Stimulated activated naive CD8-positive, alpha-beta T cell treated with anti-CD3 and anti-CD28 coated beads, Interleukin-15, amount 100 ng/mL, for 72 hours (primary cell): ENCODE measurements around the gene MAPK12.
A peak's percentile ranks its signal among the peaks of the same experiment; 100 is the strongest.

Experiments used
- ATAC-seq: fragments of 150-1000 bp; cut with Tn5 transposase; 2 replicates; pipeline ENCODE4 v1.10.0; 2021; ENCODE audit warnings: mild to moderate bottlenecking, moderate library complexity
- DNase-seq, 2 donors: peaks; one replicate each; pipeline ENCODE4 v3.0.0; 2021 to 2022
- H3K27ac Mint-ChIP-seq, 2 donors: one replicate each; pipeline ENCODE4 v1.8.0; 2022; ENCODE audit warnings: mild to moderate bottlenecking in 2 of 2, mixed read lengths in 2 of 2, moderate library complexity in 2 of 2
- H3K27me3 Mint-ChIP-seq: one replicate; pipeline ENCODE4 v1.8.0; 2022; ENCODE audit warnings: mixed read lengths
- H3K4me1 Mint-ChIP-seq: one replicate; pipeline ENCODE4 v1.8.0; 2022; ENCODE audit warnings: mild to moderate bottlenecking, mixed read lengths
- H3K4me3 Mint-ChIP-seq, 2 donors: one replicate each; pipeline ENCODE4 v1.8.0; 2022; ENCODE audit warnings: mild to moderate bottlenecking in 2 of 2, mixed read lengths in 2 of 2, moderate library complexity in 1 of 2
- H3K9me3 Mint-ChIP-seq, 2 donors: one replicate each; pipeline ENCODE4 v1.8.0; 2022; ENCODE audit warnings: mixed read lengths in 2 of 2

The MAPK12 gene

GRCh38 chr22:50255607-50256006, 5.9 kb downstream of the MAPK12 start:
- no peaks in the 10 kb centered on the region for H3K9me3 Mint-ChIP-seq
- H3K4me3 Mint-ChIP-seq = no peak overlapping the region
- peaks cover 11% of the 10 kb centered on the region for H3K4me1 Mint-ChIP-seq
- DNase-seq (no peak), ATAC-seq (no peak)
- H3K27ac Mint-ChIP-seq = no peak overlapping the region
- H3K27me3 Mint-ChIP-seq = peaks cover 23% of the 10 kb centered on the region

GRCh38 chr22:50255099-50255498, 6.4 kb downstream of the MAPK12 start:
- Mint-ChIP-seq H3K9me3 (no peaks in the 10 kb centered on the region), H3K27me3 (peaks cover 18% of the 10 kb centered on the region), H3K4me3 (no peak overlapping the region), H3K4me1 (peaks cover 15% of the 10 kb centered on the region), H3K27ac (no peak overlapping the region)
- DNase-seq = no peak
- no peak for ATAC-seq

GRCh38 chr22:50253941-50254340, 7.5 kb downstream of the MAPK12 start:
- DNase-seq (no peak), ATAC-seq (no peak)
- H3K27me3 Mint-ChIP-seq = peaks cover 7% of the 10 kb centered on the region
- H3K4me1 Mint-ChIP-seq = peaks cover 24% of the 10 kb centered on the region
- H3K4me3 Mint-ChIP-seq = no peak overlapping the region
- no peaks in the 10 kb centered on the region for H3K9me3 Mint-ChIP-seq
- H3K27ac Mint-ChIP-seq = no peak overlapping the region

GRCh38 chr22:50253046-50253915, 8.2 kb downstream of the MAPK12 start:
- Mint-ChIP-seq H3K4me3 (no peak overlapping the region), H3K9me3 (no peaks in the 10 kb centered on the region), H3K27me3 (peaks cover under 1% of the 10 kb centered on the region), H3K27ac (no peak overlapping the region), H3K4me1 (peaks cover 24% of the 10 kb centered on the region)
- ATAC-seq = no peak
- no peak for DNase-seq

GRCh38 chr22:50252082-50253045, 9.1 kb downstream of the MAPK12 start:
- no peaks in the 10 kb centered on the region for H3K27me3 Mint-ChIP-seq
- H3K4me3 Mint-ChIP-seq = peak overlapping the region; percentile 65 to 88
- H3K27ac Mint-ChIP-seq = no peak overlapping the region
- peaks cover 31% of the 10 kb centered on the region for H3K4me1 Mint-ChIP-seq
- ATAC-seq (peak; percentile 79), DNase-seq (peak; percentile 73 to 81)
- H3K9me3 Mint-ChIP-seq = no peaks in the 10 kb centered on the region

GRCh38 chr22:50251477-50252081, 9.9 kb downstream of the MAPK12 start:
- Mint-ChIP-seq H3K4me3 (peak overlapping the region; percentile 65 to 88), H3K4me1 (peaks cover 39% of the 10 kb centered on the region), H3K27ac (no peak overlapping the region), H3K27me3 (no peaks in the 10 kb centered on the region), H3K9me3 (no peaks in the 10 kb centered on the region)
- no peak for DNase-seq
- ATAC-seq = peak; percentile 19

GRCh38 chr22:50250555-50251476, 10.7 kb downstream of the MAPK12 start, which contains the start of gene HDAC10:
Gene HDAC10 (minus strand): TSS chr22:50251265. CDS start chr22:50251032, 233 bp downstream.
- ATAC-seq (peak; percentile 84), DNase-seq (peak; percentile 81 to 85)
- Mint-ChIP-seq H3K27ac (peak within 1 kb of the TSS; percentile 61 to 92), H3K27me3 (no peaks in the 10 kb centered on the region), H3K4me3 (peak within 1 kb of the TSS; percentile 84 to 88), H3K9me3 (no peaks in the 10 kb centered on the region), H3K4me1 (peaks cover 47% of the 10 kb centered on the region)

GRCh38 chr22:50250249-50250554, 11.3 kb downstream of the MAPK12 start:
- ATAC-seq (no peak), DNase-seq (no peak)
- H3K4me1 Mint-ChIP-seq = peaks cover 51% of the 10 kb centered on the region
- no peaks in the 10 kb centered on the region for H3K27me3 Mint-ChIP-seq
- H3K4me3 Mint-ChIP-seq = peak overlapping the region; percentile 84 to 88
- H3K9me3 Mint-ChIP-seq = no peaks in the 10 kb centered on the region
- H3K27ac Mint-ChIP-seq = peak overlapping the region in 1 of 2 donors; percentile 92

- peaks cover 57% of the 10 kb centered on the region for H3K4me1 Mint-ChIP-seq
- H3K27ac Mint-ChIP-seq = peak overlapping the region in 1 of 2 donors; percentile 92
- H3K4me3 Mint-ChIP-seq = peak overlapping the region; percentile 84 to 88
- DNase-seq (no peak), ATAC-seq (no peak)
- H3K9me3 Mint-ChIP-seq = no peaks in the 10 kb centered on the region
- H3K27me3 Mint-ChIP-seq = no peaks in the 10 kb centered on the region
Observed at GRCh38 chr22:50249341-50250248, 11.9 kb downstream of the MAPK12 start.

- DNase-seq (no peak), ATAC-seq (no peak)
- H3K9me3 Mint-ChIP-seq = no peaks in the 10 kb centered on the region
- no peaks in the 10 kb centered on the region for H3K27me3 Mint-ChIP-seq
- no peak overlapping the region for H3K4me3 Mint-ChIP-seq
- H3K27ac Mint-ChIP-seq = no peak overlapping the region
- H3K4me1 Mint-ChIP-seq = peaks cover 64% of the 10 kb centered on the region
Observed at GRCh38 chr22:50248196-50249081, 13.0 kb downstream of the MAPK12 start.

GRCh38 chr22:50247748-50248147, 13.7 kb downstream of the MAPK12 start:
- Mint-ChIP-seq H3K4me3 (peak overlapping the region in 1 of 2 donors; percentile 59), H3K27ac (peak overlapping the region in 1 of 2 donors; percentile 16), H3K4me1 (peaks cover 70% of the 10 kb centered on the region), H3K9me3 (no peaks in the 10 kb centered on the region), H3K27me3 (no peaks in the 10 kb centered on the region)
- DNase-seq (peak in 1 of 2 donors; percentile 38), ATAC-seq (no peak)

GRCh38 chr22:50246242-50247175, 15.0 kb downstream of the MAPK12 start:
- DNase-seq (peak in 1 of 2 donors; percentile 12), ATAC-seq (no peak)
- Mint-ChIP-seq H3K9me3 (no peaks in the 10 kb centered on the region), H3K27ac (peak overlapping the region in 1 of 2 donors; percentile 67), H3K27me3 (no peaks in the 10 kb centered on the region), H3K4me1 (peaks cover 73% of the 10 kb centered on the region), H3K4me3 (peak overlapping the region; percentile 99 to 100)
